ENCODE data around the gene TMEM19.
"Not testable (repeated sequence)": the region's sequence is repeated elsewhere in the genome, so short reads cannot be mapped to it uniquely, and the experiment has no call there.

The TMEM19 gene

GRCh38 chr12:71682466-71682865 is 3.4 kb upstream of the TMEM19 start:
- Mint-ChIP-seq H3K9me3 (no peaks in the 10 kb centered on the region), H3K27ac (ENCODE audit: low read depth) (no peak overlapping the region), H3K4me3 (no peak overlapping the region)

GRCh38 chr12:71683633-71684032 is 2.2 kb upstream of the TMEM19 start:
- Mint-ChIP-seq H3K4me1 (peaks cover 10% of the 10 kb centered on the region), H3K36me3 (ENCODE audit: insufficient read depth) (peaks cover 3% of the 10 kb centered on the region), H3K27me3 (no peaks in the 10 kb centered on the region), H3K27ac (ENCODE audit: low read depth) (no peak overlapping the region), H3K9me3 (no peaks in the 10 kb centered on the region), H3K4me3 (no peak overlapping the region)
- DNase-seq (ENCODE audit: low spot score in 2 of 2) (no peak), ATAC-seq (replicated peaks; ENCODE audit: extremely low read depth, poor library complexity, severe bottlenecking) (no peak)

More at GRCh38 chr12:71682466-71682865, 3.4 kb upstream of the TMEM19 start:
- Mint-ChIP-seq H3K27me3 (no peaks in the 10 kb centered on the region), H3K36me3 (ENCODE audit: insufficient read depth) (peaks cover 3% of the 10 kb centered on the region), H3K4me1 (peaks cover under 1% of the 10 kb centered on the region)
- DNase-seq (ENCODE audit: low spot score in 2 of 2) (no peak), ATAC-seq (replicated peaks; ENCODE audit: extremely low read depth, poor library complexity, severe bottlenecking) (no peak)

DNA sequence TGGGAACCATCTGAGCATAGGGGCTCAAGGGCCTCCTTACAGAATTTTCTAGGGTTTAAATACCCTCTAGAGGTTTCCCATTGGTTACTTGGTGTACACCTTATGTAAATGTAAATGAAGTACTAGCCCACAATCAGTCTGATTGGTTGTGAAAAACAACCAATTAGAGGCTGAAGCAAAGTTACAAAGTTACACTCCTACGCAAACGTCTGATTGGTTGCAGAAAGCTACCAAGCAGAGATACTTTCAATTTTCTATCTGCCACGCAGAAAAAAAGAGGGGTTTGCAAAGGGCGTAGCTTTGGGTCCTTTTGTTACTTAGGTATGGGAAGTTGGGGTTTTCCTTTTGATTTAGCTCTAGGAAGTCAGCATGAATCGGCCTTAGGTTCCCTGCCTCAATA is 1.8 kb upstream of the TMEM19 start:
- H3K27ac Mint-ChIP-seq (ENCODE audit: low read depth), result no peak overlapping the region
- DNase-seq (ENCODE audit: low spot score in 2 of 2) (no peak), ATAC-seq (replicated peaks; ENCODE audit: extremely low read depth, poor library complexity, severe bottlenecking) (no peak)

GRCh38 chr12:71685312-71685906 is 473 bp upstream of the TMEM19 start:
- H3K4me3 Mint-ChIP-seq, result peak overlapping the region; percentile 96
- peaks cover 10% of the 10 kb centered on the region for H3K4me1 Mint-ChIP-seq
- no peaks in the 10 kb centered on the region for H3K27me3 Mint-ChIP-seq
- ATAC-seq (replicated peaks; ENCODE audit: extremely low read depth, poor library complexity, severe bottlenecking) (no peak), DNase-seq (ENCODE audit: low spot score in 2 of 2) (no peak)
- no peaks in the 10 kb centered on the region for H3K9me3 Mint-ChIP-seq
- peaks cover 3% of the 10 kb centered on the region for H3K36me3 Mint-ChIP-seq (ENCODE audit: insufficient read depth)
- H3K27ac Mint-ChIP-seq (ENCODE audit: low read depth), result peak overlapping the region; percentile 93

More for the DNA sequence above, 1.8 kb upstream of the TMEM19 start:
- Mint-ChIP-seq H3K27me3 (no peaks in the 10 kb centered on the region), H3K36me3 (ENCODE audit: insufficient read depth) (peaks cover 3% of the 10 kb centered on the region), H3K4me3 (no peak overlapping the region), H3K4me1 (peaks cover 10% of the 10 kb centered on the region), H3K9me3 (no peaks in the 10 kb centered on the region)

- Mint-ChIP-seq H3K36me3 (ENCODE audit: insufficient read depth) (peaks cover 3% of the 10 kb centered on the region), H3K9me3 (no peaks in the 10 kb centered on the region), H3K27ac (ENCODE audit: low read depth) (peak overlapping the region; percentile 93), H3K4me1 (peaks cover 10% of the 10 kb centered on the region), H3K27me3 (no peaks in the 10 kb centered on the region), H3K4me3 (peak overlapping the region; percentile 96)
- DNase-seq (ENCODE audit: low spot score in 2 of 2) (no peak), ATAC-seq (replicated peaks; ENCODE audit: extremely low read depth, poor library complexity, severe bottlenecking) (peak; percentile 7)
These were observed 760 bp downstream of the TMEM19 start for GRCh38 chr12:71686658-71687025.

DNA sequence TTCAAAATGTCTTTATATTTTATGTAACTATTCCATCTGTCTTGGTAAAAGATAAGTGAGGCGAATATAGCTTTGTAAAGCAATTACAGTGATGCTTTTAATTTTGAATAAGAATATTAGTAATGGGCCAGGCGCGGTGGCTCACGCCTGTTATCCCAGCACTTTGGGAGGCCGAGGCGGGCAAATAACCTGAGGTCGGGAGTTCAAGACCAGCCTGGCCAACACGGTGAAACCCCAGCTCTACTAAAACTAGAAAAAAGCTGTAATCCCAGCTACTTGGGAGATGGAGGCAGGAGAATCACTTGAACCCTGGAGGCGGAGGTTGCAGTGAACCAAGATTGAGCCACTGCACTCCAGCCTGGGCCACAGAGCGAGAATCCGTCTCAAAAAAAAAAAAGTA is 1.3 kb downstream of the TMEM19 start:
- not testable (repeated sequence) for H3K27ac Mint-ChIP-seq (ENCODE audit: low read depth)

DNA sequence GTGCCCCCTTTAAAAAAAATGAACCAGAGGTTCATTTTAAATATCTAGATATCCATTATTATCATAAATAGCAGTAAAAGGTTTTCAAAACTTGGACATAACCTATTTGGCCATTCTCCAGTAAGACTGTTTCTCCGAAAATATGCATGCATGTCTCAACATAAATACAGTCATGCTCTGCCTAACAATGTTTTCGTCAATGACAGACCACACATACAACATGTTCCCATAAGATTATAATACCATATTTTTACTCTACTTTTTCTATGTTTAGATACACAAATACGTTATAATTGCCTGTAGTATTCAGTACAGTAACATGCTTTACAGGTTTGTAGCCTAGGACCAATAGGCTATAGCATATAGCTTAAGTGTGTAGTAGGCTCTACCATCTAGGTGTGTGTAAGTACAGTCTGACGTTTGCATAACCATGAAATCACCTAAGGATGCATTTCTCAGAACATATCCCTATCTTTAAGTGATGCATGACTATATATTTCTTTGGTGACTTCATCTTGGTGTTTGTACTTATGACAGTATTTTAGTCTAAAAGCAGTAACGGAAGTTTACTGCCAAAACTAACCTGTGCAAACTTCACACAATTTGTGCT is 3.2 kb downstream of the TMEM19 start:
- no peak overlapping the region for H3K4me3 Mint-ChIP-seq
- H3K27ac Mint-ChIP-seq (ENCODE audit: low read depth), result no peak overlapping the region

More for the DNA sequence above, 1.3 kb downstream of the TMEM19 start:
- H3K36me3 Mint-ChIP-seq (ENCODE audit: insufficient read depth); H3K4me3 Mint-ChIP-seq; H3K4me1 Mint-ChIP-seq; H3K9me3 Mint-ChIP-seq; ATAC-seq (replicated peaks; ENCODE audit: extremely low read depth, poor library complexity, severe bottlenecking); DNase-seq (ENCODE audit: low spot score in 2 of 2); H3K27me3 Mint-ChIP-seq: not testable (repeated sequence)

DNA sequence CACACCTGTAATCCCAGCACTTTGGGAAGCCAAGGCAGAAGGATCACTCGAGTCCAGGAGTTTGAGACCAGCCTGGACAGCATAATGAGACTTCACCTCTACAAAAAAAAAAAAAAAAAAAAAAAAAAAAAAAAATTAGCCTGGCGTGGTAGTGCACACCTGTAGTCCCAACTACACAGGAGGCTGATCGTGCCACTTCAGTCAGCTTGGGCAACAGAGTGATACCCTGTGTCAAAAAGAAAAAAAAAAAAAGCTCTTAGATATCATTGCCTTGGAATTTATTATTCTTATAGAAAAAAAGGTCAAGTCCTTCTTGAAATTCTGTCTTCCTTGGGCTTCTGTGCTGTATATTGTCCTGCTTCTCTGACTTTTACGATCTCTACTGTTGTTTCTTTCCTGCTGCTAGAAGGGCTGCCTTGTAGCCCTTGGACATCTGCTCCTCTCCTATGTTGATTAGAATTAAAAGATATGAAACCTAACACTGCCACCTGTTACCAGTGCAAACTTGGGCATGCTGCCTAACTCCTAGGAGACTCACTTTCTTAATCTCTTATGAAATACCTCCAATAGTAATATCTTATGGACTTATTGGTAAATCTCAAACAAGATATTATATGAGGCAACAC is 5.7 kb downstream of the TMEM19 start:
- no peak overlapping the region for H3K27ac Mint-ChIP-seq (ENCODE audit: low read depth)
- H3K4me1 Mint-ChIP-seq, result peaks cover 16% of the 10 kb centered on the region
- no peak for DNase-seq (ENCODE audit: low spot score in 2 of 2)
- H3K4me3 Mint-ChIP-seq, result no peak overlapping the region
- no peaks in the 10 kb centered on the region for H3K9me3 Mint-ChIP-seq
- H3K36me3 Mint-ChIP-seq (ENCODE audit: insufficient read depth), result no peaks in the 10 kb centered on the region
- H3K27me3 Mint-ChIP-seq, result no peaks in the 10 kb centered on the region
- no peak for ATAC-seq (replicated peaks; ENCODE audit: extremely low read depth, poor library complexity, severe bottlenecking)

More for the DNA sequence above, 3.2 kb downstream of the TMEM19 start:
- Mint-ChIP-seq H3K36me3 (ENCODE audit: insufficient read depth) (peaks cover 3% of the 10 kb centered on the region), H3K27me3 (no peaks in the 10 kb centered on the region), H3K4me1 (peaks cover 15% of the 10 kb centered on the region), H3K9me3 (no peaks in the 10 kb centered on the region)
- ATAC-seq (replicated peaks; ENCODE audit: extremely low read depth, poor library complexity, severe bottlenecking) (no peak), DNase-seq (ENCODE audit: low spot score in 2 of 2) (no peak)

DNA sequence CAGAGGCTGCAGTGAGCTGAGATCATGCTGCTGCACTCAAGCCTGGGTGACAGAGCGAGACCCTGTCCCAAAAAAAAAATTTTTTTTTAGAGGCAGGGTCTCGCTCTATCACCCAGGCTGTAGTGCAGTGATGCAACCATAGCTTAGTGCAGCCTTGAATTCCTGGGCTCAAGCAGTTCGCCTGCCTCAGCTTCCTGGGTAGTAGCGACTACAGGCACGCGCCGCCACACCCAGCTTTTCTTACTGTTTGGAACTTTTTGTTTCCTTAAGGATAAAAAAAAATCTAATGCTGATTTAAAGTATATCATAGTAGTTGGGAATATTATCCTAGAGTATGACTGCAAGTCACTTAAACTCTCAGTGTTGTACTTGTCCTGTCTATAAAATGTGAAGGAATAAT is 7.2 kb downstream of the TMEM19 start:
- no peaks in the 10 kb centered on the region for H3K27me3 Mint-ChIP-seq
- DNase-seq (ENCODE audit: low spot score in 2 of 2) (no peak), ATAC-seq (replicated peaks; ENCODE audit: extremely low read depth, poor library complexity, severe bottlenecking) (no peak)
- H3K36me3 Mint-ChIP-seq (ENCODE audit: insufficient read depth), result peaks cover 5% of the 10 kb centered on the region
- no peaks in the 10 kb centered on the region for H3K9me3 Mint-ChIP-seq
- no peak overlapping the region for H3K27ac Mint-ChIP-seq (ENCODE audit: low read depth)
- H3K4me3 Mint-ChIP-seq, result no peak overlapping the region
- peaks cover 9% of the 10 kb centered on the region for H3K4me1 Mint-ChIP-seq

DNA sequence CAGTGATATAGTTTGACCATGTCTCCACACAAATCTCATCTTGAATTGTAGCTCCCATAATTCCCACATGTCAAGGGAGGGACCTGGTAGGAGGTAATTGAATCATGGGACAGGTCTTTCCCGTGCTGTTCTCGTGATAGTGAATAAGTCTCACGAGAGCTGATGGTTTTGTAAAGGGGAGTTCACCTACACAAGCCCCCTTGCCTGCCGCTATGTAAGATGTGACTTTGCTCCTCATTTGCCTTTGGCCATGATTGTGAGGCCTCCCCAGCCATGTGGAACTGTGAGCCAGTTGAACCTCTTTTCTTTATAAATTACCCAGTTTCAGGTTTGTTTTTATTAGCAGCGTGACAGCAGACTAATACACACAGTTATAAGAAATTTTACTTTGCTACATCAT is 7.8 kb downstream of the TMEM19 start:
- not testable (repeated sequence) for H3K36me3 Mint-ChIP-seq (ENCODE audit: insufficient read depth); DNase-seq (ENCODE audit: low spot score in 2 of 2); H3K9me3 Mint-ChIP-seq; H3K4me1 Mint-ChIP-seq; ATAC-seq (replicated peaks; ENCODE audit: extremely low read depth, poor library complexity, severe bottlenecking); H3K27me3 Mint-ChIP-seq; H3K4me3 Mint-ChIP-seq
- peak overlapping the region; percentile 7 for H3K27ac Mint-ChIP-seq (ENCODE audit: low read depth)

GRCh38 chr12:71694099-71694820 is 8.4 kb downstream of the TMEM19 start:
- no peaks in the 10 kb centered on the region for H3K27me3 Mint-ChIP-seq
- no peak overlapping the region for H3K4me3 Mint-ChIP-seq
- DNase-seq (ENCODE audit: low spot score in 2 of 2) (no peak), ATAC-seq (replicated peaks; ENCODE audit: extremely low read depth, poor library complexity, severe bottlenecking) (no peak)
- peaks cover 7% of the 10 kb centered on the region for H3K4me1 Mint-ChIP-seq
- peaks cover 8% of the 10 kb centered on the region for H3K36me3 Mint-ChIP-seq (ENCODE audit: insufficient read depth)
- no peaks in the 10 kb centered on the region for H3K9me3 Mint-ChIP-seq
- peak overlapping the region; percentile 7 for H3K27ac Mint-ChIP-seq (ENCODE audit: low read depth)

DNA sequence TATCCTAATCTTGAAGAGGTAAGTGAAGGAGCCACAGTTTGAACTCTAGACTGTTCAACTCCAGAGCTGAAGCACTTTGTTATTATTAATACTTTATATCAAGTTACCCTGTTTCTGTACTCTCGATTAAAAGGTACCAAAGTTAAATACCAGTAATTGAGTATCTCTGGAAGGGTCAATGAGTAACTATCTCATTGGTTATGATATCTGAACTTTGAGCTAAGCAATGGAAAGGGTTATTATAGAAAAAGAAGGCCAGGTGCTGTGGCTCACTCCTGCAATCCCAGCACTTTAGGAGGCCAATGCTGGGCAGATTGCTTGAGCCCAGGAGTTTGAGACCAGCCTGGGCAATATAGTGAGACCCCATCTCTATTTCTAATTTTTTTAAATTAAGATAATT is 9.9 kb downstream of the TMEM19 start:
- H3K4me1 Mint-ChIP-seq, result peaks cover 7% of the 10 kb centered on the region
- no peak overlapping the region for H3K27ac Mint-ChIP-seq (ENCODE audit: low read depth)
- H3K36me3 Mint-ChIP-seq (ENCODE audit: insufficient read depth), result peaks cover 18% of the 10 kb centered on the region
- DNase-seq (ENCODE audit: low spot score in 2 of 2) (no peak), ATAC-seq (replicated peaks; ENCODE audit: extremely low read depth, poor library complexity, severe bottlenecking) (no peak)
- no peak overlapping the region for H3K4me3 Mint-ChIP-seq
- no peaks in the 10 kb centered on the region for H3K27me3 Mint-ChIP-seq
- H3K9me3 Mint-ChIP-seq, result no peaks in the 10 kb centered on the region

All from central memory CD8-positive, alpha-beta T cell (primary cell).